HG03439 (cell line): Measurements from ENCODE around the gene CELSR1.

Experiments
- ATAC-seq: cut with Tn5 transposase; IDR thresholded peaks from one replicate; pipeline ENCODE4 v1.9.1; 2021; ENCODE audit warnings: mild to moderate bottlenecking, moderate library complexity; ENCODE audit not compliant: unreplicated experiment

The CELSR1 gene

GRCh38 chr22:46576556-46577367 lies 39.3 kb upstream of the CELSR1 start:
- ATAC-seq = peak; percentile 49

GRCh38 chr22:46575911-46576555 lies 38.6 kb upstream of the CELSR1 start:
- ATAC-seq = no peak

GRCh38 chr22:46574993-46575910 lies 37.8 kb upstream of the CELSR1 start:
- ATAC-seq = no peak

- no peak for ATAC-seq
These were observed 37.1 kb upstream of the CELSR1 start for GRCh38 chr22:46574438-46574992.

- ATAC-seq = no peak
These were observed 36.5 kb upstream of the CELSR1 start for GRCh38 chr22:46573781-46574437.

GRCh38 chr22:46572911-46573780 lies 35.7 kb upstream of the CELSR1 start:
- no peak for ATAC-seq

- ATAC-seq = no peak
These were observed 34.3 kb upstream of the CELSR1 start for GRCh38 chr22:46571642-46572250.

- no peak for ATAC-seq
These were observed 32.7 kb upstream of the CELSR1 start for GRCh38 chr22:46569848-46570695.

- no peak for ATAC-seq
These were observed 31.8 kb upstream of the CELSR1 start for GRCh38 chr22:46569055-46569847.

- ATAC-seq = no peak
These were observed 30.8 kb upstream of the CELSR1 start for GRCh38 chr22:46568102-46568809.

GRCh38 chr22:46567471-46567870 lies 30.1 kb upstream of the CELSR1 start:
- ATAC-seq = no peak

GRCh38 chr22:46564084-46564714 lies 26.8 kb upstream of the CELSR1 start:
- ATAC-seq = no peak

GRCh38 chr22:46563381-46564083 lies 26.1 kb upstream of the CELSR1 start:
- ATAC-seq = no peak

- ATAC-seq = no peak
These were observed 24.1 kb upstream of the CELSR1 start for GRCh38 chr22:46561435-46561905.

GRCh38 chr22:46560696-46561295 lies 23.4 kb upstream of the CELSR1 start:
- ATAC-seq = no peak
